Endothelial cell of umbilical vein (primary cell): ENCODE results near the gene S100A9. TPM values are rescaled to one million over a fixed set of nuclear protein-coding genes. Genes with fewer than 3 reads are reported as not detected.

Experiments
- BruUV-seq: library from RNA; stranded (reverse); fragments of 400-500 nt; replicated peaks from 2 replicates; lab custom pipeline; 2021; lab: Mats Ljungman, UMichigan
- CTCF ChIA-PET: fragments of 300-600, 350-600 bp; sonication (Branson Sonifier 250); formaldehyde crosslinking; loops from one replicate; lab custom pipeline; 2021; ENCODE audit warnings: antibody characterized with exemption, inconsistent platforms; lab: Charles Lee
- POLR2A ChIA-PET: fragments of 300-600, 350-600 bp; sonication (Branson Sonifier 250); formaldehyde crosslinking; loops from one replicate; lab custom pipeline; 2021; ENCODE audit warnings: antibody characterized with exemption, inconsistent platforms; lab: Charles Lee
- DNase-seq: peaks from one replicate; pipeline ENCODE4 v3.0.0-alpha.2; 2011; ENCODE audit warnings: low read depth, low spot score
- FAIRE-seq: peaks from 2 replicates; lab custom pipeline; 2011; peaks lifted over from hg19 to GRCh38; lab: Jason Lieb, UNC
- H2AFZ ChIP-seq: 2 replicates; pipeline ENCODE4 v1.6.0; 2012; ENCODE audit warnings: low read depth, low read length, control low read depth, inconsistent platforms
- H3K27ac ChIP-seq: 2 replicates; pipeline ENCODE4 v1.5.1; 2011; ENCODE audit warnings: low read depth, mild to moderate bottlenecking, control low read depth, low read length, moderate library complexity; ENCODE audit not compliant: insufficient read depth
- H3K27me3 ChIP-seq, 2 experiments: 2 replicates each; pipeline versions ENCODE4 v1.6.0 to v1.6.1; 2011; ENCODE audit warnings: low read length in 2 of 2, mixed read lengths in 1 of 2; ENCODE audit not compliant: control insufficient read depth in 2 of 2, insufficient read depth in 2 of 2
- H3K36me3 ChIP-seq, 2 experiments: 2 replicates in 1 of 2; 3 replicates in 1 of 2; pipeline ENCODE4 v1.5.1; 2011; ENCODE audit warnings: low read length in 2 of 2, mild to moderate bottlenecking in 1 of 2, moderate library complexity in 1 of 2; ENCODE audit not compliant: control insufficient read depth in 2 of 2, insufficient read depth in 2 of 2; ENCODE audit errors: extremely low read depth in 1 of 2
- H3K4me1 ChIP-seq: 3 replicates; pipeline ENCODE4 v1.5.1; 2011; ENCODE audit warnings: mild to moderate bottlenecking, low read length; ENCODE audit not compliant: control insufficient read depth, insufficient read depth; ENCODE audit errors: extremely low read depth
- H3K4me2 ChIP-seq: 2 replicates; pipeline ENCODE4 v1.6.1; 2011; ENCODE audit warnings: low read length, control low read depth, mixed read lengths; ENCODE audit not compliant: insufficient read depth
- H3K4me3 ChIP-seq, 3 experiments: fragments of 200-600 bp in 1 of 3; sonication (generic), shearing (Covaris generic) in 1 of 3; replicated peaks in 1 of 3; 2 replicates each; pipeline ENCODE4 v1.5.1; 2011 to 2016; ENCODE audit warnings: control low read depth in 3 of 3, low read length in 3 of 3, mild to moderate bottlenecking in 2 of 3, inconsistent platforms in 1 of 3, low read depth in 1 of 3, moderate library complexity in 1 of 3; ENCODE audit not compliant: insufficient read depth in 1 of 3
- H3K79me2 ChIP-seq: 2 replicates; pipeline ENCODE4 v1.6.0; 2012; ENCODE audit warnings: low read length, inconsistent platforms; ENCODE audit not compliant: control insufficient read depth, insufficient read depth
- H3K9ac ChIP-seq: replicated peaks from 2 replicates; pipeline ENCODE3; 2011; ENCODE audit warnings: low read length, control low read depth; ENCODE audit not compliant: insufficient read depth; ENCODE audit errors: extremely low read depth
- H3K9me1 ChIP-seq: replicated peaks from 3 replicates; pipeline ENCODE4 v1.6.0; 2011; ENCODE audit warnings: mild to moderate bottlenecking, low read length; ENCODE audit not compliant: control insufficient read depth, insufficient read depth; ENCODE audit errors: extremely low read depth
- H3K9me3 ChIP-seq: replicated peaks from 2 replicates; pipeline ENCODE4 v1.5.1; 2012; ENCODE audit warnings: low read length, inconsistent platforms; ENCODE audit not compliant: control insufficient read depth, insufficient read depth
- H4K20me1 ChIP-seq: replicated peaks from 2 replicates; pipeline ENCODE3; 2011; ENCODE audit warnings: mild to moderate bottlenecking, low read length; ENCODE audit not compliant: control insufficient read depth, insufficient read depth; ENCODE audit errors: extremely low read depth
- EZH2 ChIP-seq: IDR thresholded peaks from 2 replicates; pipeline ENCODE4 v1.6.1; 2012; ENCODE audit warnings: borderline replicate concordance, low read depth, mild to moderate bottlenecking, moderate library complexity, low read length, inconsistent platforms; ENCODE audit not compliant: severe bottlenecking
- FOS ChIP-seq: IDR thresholded peaks from 2 replicates; pipeline ENCODE4 v1.6.1; 2011; ENCODE audit warnings: mild to moderate bottlenecking, low read length, moderate library complexity, borderline replicate concordance; ENCODE audit not compliant: insufficient read depth
- GATA2 ChIP-seq: IDR thresholded peaks from 2 replicates; pipeline ENCODE4 v1.7.0; 2011; ENCODE audit warnings: low read depth, mild to moderate bottlenecking, moderate library complexity, mixed read lengths, low read length; ENCODE audit not compliant: insufficient read length, insufficient read depth
- JUN ChIP-seq: IDR thresholded peaks from 2 replicates; pipeline ENCODE4 v1.6.1; 2011; ENCODE audit warnings: borderline replicate concordance, low read depth; ENCODE audit not compliant: insufficient read length, insufficient read depth
- MAX ChIP-seq: IDR thresholded peaks from 2 replicates; pipeline ENCODE4 v1.6.1; 2011; ENCODE audit not compliant: insufficient read depth, insufficient read length
- MYC ChIP-seq: IDR thresholded peaks from one replicate; pipeline ENCODE4 v1.6.1; 2011; ENCODE audit warnings: mild to moderate bottlenecking, low read depth, low read length
- POLR2A ChIP-seq: IDR thresholded peaks from 2 replicates; pipeline ENCODE4 v1.6.1; 2012; ENCODE audit warnings: low read depth, mild to moderate bottlenecking, control low read depth, low read length
- POLR2AphosphoS5 ChIP-seq: IDR thresholded peaks from 2 replicates; pipeline ENCODE4 v1.6.1; 2012; ENCODE audit warnings: low read depth, mild to moderate bottlenecking, control low read depth, low read length, moderate library complexity; ENCODE audit not compliant: insufficient read depth
- dilution Hi-C: fragments of 300-500 bp; cut with MboI; formaldehyde crosslinking; loops from one replicate; pipeline ENCODE4 v1.15.0; 2019; ENCODE audit warnings: low sequenced_read_pairs; ENCODE audit not compliant: extremely low pct_ligation_motif_present
- intact Hi-C: fragments of 100-400 bp; cut with micrococcal nuclease; formaldehyde crosslinking; loops from one replicate; pipeline ENCODE4 v1.10.0; 2022
- polyA plus RNA-seq, 4 experiments: library from polyadenylated mRNA; depleted of rRNA in 3 of 4; stranded (reverse) in 3 of 4; unstranded in 1 of 4; fragments of >200 nt; gene quantifications; 2 replicates each; pipeline versions ENCODE4 v1.2.1 to v1.2.3, GENCODE V29; 2011 to 2012; ENCODE audit warnings: missing spikeins in 1 of 4
- total RNA-seq: library from RNA; stranded (reverse); gene quantifications from 2 replicates; pipeline ENCODE4 v1.2.3, GENCODE V29; 2021
- TF ChIP-seq, protein P1 (sequence below), 2 donors: IDR thresholded peaks; 1 replicate in 1 of 2; 2 replicates in 1 of 2; pipeline ENCODE4 v1.5.1; 2011; ENCODE audit warnings: low read length in 2 of 2, mild to moderate bottlenecking in 2 of 2, moderate library complexity in 2 of 2, control low read depth in 1 of 2, inconsistent platforms in 1 of 2, low read depth in 1 of 2; ENCODE audit not compliant: insufficient read depth in 1 of 2; ENCODE audit errors: extremely low read depth in 1 of 2

Gene S100A9
- total and polyA plus RNA-seq, 2 donors (not counting 3 experiments of a cell fraction or from before 2014, with no cell fraction given) = not detected

DNA sequence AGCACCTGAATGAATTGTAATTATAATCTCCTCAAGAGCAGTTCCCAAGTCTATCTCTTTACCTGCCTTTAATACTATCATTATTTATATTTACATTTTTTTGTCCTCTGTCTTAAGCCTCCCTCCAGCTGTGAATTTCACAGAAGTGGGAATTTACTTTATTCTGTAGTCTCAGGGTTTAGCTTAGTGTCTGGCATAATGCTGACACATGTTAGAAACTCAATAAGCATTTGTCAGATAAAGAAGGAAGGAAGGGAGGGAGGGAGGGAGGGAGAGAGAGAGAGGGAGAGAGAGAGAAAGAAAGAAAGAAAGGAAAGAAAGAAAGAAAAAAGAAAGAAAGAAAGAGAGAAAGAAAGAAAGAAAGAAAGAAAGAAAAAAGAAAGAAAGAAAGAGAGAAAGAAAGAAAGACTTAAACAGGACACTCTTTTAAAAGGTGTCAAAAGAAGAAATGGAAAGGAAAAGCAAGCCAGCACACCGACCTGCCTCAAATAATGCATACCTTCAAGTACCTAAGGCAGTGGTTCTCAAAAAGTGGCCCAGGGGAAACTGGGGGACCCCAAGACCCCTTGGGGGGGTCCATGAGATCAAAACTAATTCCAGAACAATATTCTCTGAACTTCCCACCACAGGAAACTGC is 7.2 kb upstream of the S100A9 start:
- no peak for FAIRE-seq
- no peaks in the 10 kb centered on the region for H3K79me2 ChIP-seq
- no peaks in the 10 kb centered on the region for H3K9me3 ChIP-seq
- TF ChIP-seq POLR2AphosphoS5 (no peak), MAX (no peak), JUN (no peak), MYC (no peak), EZH2 (no peak), GATA2 (no peak), FOS (no peak), POLR2A (no peak)
- TF ChIP-seq, protein P1, sequence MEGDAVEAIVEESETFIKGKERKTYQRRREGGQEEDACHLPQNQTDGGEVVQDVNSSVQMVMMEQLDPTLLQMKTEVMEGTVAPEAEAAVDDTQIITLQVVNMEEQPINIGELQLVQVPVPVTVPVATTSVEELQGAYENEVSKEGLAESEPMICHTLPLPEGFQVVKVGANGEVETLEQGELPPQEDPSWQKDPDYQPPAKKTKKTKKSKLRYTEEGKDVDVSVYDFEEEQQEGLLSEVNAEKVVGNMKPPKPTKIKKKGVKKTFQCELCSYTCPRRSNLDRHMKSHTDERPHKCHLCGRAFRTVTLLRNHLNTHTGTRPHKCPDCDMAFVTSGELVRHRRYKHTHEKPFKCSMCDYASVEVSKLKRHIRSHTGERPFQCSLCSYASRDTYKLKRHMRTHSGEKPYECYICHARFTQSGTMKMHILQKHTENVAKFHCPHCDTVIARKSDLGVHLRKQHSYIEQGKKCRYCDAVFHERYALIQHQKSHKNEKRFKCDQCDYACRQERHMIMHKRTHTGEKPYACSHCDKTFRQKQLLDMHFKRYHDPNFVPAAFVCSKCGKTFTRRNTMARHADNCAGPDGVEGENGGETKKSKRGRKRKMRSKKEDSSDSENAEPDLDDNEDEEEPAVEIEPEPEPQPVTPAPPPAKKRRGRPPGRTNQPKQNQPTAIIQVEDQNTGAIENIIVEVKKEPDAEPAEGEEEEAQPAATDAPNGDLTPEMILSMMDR (IDR thresholded peaks at IDR 0.05; ENCODE audit: extremely low read depth in 1 of 2, insufficient read depth in 1 of 2, low read depth in 1 of 2, low read length in 2 of 2) = no peak
- ChIA-PET POLR2A (interaction anchor here (1.0 kb wide), 1 partner anchor 284 kb away, joined by 3 read pairs; the partner anchor contains the start of gene CHTOP), CTCF (interaction anchor here (13.2 kb wide), 1 partner anchor 143 kb away, joined by 331 read pairs; no protein-coding TSS in a partner anchor)
- no peak for DNase-seq
- no peaks in the 10 kb centered on the region for H3K4me1 ChIP-seq
- H3K27ac ChIP-seq = no peak overlapping the region
- H3K27me3 ChIP-seq = peaks cover 0 to under 1% of the 10 kb centered on the region in 2 experiments
- no peaks in the 10 kb centered on the region for H3K9me1 ChIP-seq
- H3K9ac ChIP-seq = no peak overlapping the region
- no peaks in the 10 kb centered on the region for H3K36me3 ChIP-seq
- no peaks in the 10 kb centered on the region for H4K20me1 ChIP-seq
- no TSS peak for BruUV-seq
- no peak overlapping the region for H2AFZ ChIP-seq
- intact Hi-C loops (no loop called here), dilution Hi-C loops (no loop called here)
- H3K4me3 ChIP-seq = no peak overlapping the region
- no peak overlapping the region for H3K4me2 ChIP-seq
